GM19193 (cell line): ENCODE measurements around the gene RFT1.

Source experiments
- POLR2A ChIP-seq: IDR thresholded peaks from 4 replicates; pipeline ENCODE4 v1.6.1; 2011; ENCODE audit not compliant: insufficient read depth, insufficient read length; ENCODE audit errors: extremely low read depth

The RFT1 gene

GRCh38 chr3:53144446-53144845 lies 14.2 kb upstream of the RFT1 start:
- TF ChIP-seq POLR2A = no peak

GRCh38 chr3:53142986-53143385 lies 12.8 kb upstream of the RFT1 start:
- no peak for TF ChIP-seq POLR2A

- no peak for TF ChIP-seq POLR2A
Observed at GRCh38 chr3:53140847-53141845, 10.9 kb upstream of the RFT1 start.

- TF ChIP-seq POLR2A = no peak
Observed at GRCh38 chr3:53139906-53140846, 9.9 kb upstream of the RFT1 start.

- no peak for TF ChIP-seq POLR2A
Observed at GRCh38 chr3:53137835-53138446, 7.7 kb upstream of the RFT1 start.

GRCh38 chr3:53137221-53137620 lies 7.0 kb upstream of the RFT1 start:
- no peak for TF ChIP-seq POLR2A

GRCh38 chr3:53134631-53135232 lies 4.5 kb upstream of the RFT1 start:
- TF ChIP-seq POLR2A = no peak

- TF ChIP-seq POLR2A = no peak
Observed at GRCh38 chr3:53132347-53132746, 2.1 kb upstream of the RFT1 start.

GRCh38 chr3:53131096-53131495 lies 861 bp upstream of the RFT1 start:
- no peak for TF ChIP-seq POLR2A

- TF ChIP-seq POLR2A = no peak
Observed at GRCh38 chr3:53129344-53129743, 891 bp downstream of the RFT1 start.

- TF ChIP-seq POLR2A = no peak
Observed at GRCh38 chr3:53126601-53127000, 3.6 kb downstream of the RFT1 start.

GRCh38 chr3:53123953-53124352 lies 6.3 kb downstream of the RFT1 start:
- no peak for TF ChIP-seq POLR2A

GRCh38 chr3:53123510-53123909 lies 6.7 kb downstream of the RFT1 start:
- no peak for TF ChIP-seq POLR2A

GRCh38 chr3:53122933-53123305 lies 7.3 kb downstream of the RFT1 start:
- no peak for TF ChIP-seq POLR2A

- no peak for TF ChIP-seq POLR2A
Observed at GRCh38 chr3:53122255-53122932, 7.8 kb downstream of the RFT1 start.

- no peak for TF ChIP-seq POLR2A
Observed at GRCh38 chr3:53120336-53120735, 9.9 kb downstream of the RFT1 start.
